HG03354 (cell line): ENCODE data around the gene MYBPH.

Experiments
- ATAC-seq: cut with Tn5 transposase; IDR thresholded peaks from one replicate; pipeline ENCODE4 v1.9.1; 2021; ENCODE audit warnings: mild to moderate bottlenecking; ENCODE audit not compliant: unreplicated experiment, poor library complexity, severe bottlenecking

MYBPH gene

GRCh38 chr1:203181586-203182386, 6.2 kb upstream of the MYBPH start:
- ATAC-seq, result no peak

DNA sequence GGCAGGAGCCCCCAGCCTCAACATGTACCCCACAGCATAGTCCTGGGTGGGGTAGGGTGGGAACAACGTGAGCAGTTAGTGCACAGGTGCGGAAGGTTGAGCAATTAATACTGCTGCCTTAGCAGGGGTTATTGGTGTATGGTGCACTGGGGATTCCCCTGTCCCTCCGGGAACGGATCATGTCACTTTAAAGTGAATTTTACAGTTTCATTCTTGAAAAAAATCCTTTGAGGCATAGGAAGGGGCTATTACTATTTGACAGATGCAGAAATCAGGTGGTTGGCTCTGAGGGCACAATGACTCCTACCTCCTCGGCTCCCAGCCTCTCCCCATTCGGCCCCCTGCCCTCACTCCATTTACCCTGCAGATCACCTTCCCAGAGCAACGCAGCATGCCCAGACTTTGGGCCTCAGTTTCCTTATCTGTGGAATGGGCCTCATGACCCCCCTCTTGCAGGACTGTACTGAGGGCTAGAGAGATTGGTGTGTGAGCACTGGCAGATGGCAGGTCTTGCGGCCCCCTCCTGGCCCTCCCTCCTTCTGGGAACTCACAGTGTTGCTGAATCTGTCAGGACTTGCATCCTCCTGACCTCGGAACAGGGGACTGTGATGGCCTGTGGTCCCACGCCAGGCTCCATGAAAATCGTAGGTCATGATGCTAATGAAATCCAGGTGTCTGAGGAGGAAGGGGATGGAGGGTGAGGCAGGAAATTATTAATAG, 5.1 kb upstream of the MYBPH start:
- no peak for ATAC-seq

GRCh38 chr1:203179667-203180005, 4.0 kb upstream of the MYBPH start:
- no peak for ATAC-seq

DNA sequence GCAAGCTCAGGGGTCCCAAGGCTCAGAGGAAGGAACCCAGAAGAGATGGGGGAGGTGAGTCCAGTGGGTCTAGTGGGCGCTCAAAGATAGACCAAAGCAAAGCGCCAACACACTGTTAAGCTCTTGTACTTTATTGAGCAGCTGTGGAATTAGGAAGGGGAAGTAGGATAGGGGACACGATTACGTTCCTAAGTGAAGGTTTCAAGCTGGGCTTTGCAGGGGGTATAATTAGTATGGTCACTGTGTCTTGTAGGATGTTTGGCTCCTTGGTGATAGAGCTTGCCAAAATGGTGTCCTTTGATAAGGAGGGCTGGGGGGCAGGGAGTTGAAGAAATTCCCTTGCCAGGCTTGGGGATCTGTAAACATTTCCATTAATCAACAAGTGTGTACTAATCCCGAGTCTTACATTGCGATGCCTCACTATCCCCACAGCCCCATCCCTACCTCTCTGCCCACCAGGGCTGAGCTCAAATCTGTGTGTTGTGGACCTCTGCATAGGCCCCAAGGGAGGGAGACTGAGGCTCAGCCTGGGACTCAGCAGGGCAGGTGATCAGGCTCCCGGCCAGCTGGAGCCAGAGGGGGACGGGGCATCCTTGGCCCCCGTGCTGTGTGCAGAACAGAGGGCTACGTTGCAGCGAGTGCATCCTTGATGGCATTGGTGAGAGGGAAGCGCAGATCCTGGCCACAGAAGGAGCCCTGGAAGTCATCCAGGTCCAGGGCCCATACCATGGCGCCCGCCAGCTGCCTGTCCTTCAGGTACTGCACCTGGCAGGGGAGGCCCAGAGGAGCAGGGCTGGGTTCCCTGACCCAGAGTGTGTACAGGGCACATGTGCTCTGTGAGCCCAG, 3.4 kb upstream of the MYBPH start:
- ATAC-seq, result no peak

DNA sequence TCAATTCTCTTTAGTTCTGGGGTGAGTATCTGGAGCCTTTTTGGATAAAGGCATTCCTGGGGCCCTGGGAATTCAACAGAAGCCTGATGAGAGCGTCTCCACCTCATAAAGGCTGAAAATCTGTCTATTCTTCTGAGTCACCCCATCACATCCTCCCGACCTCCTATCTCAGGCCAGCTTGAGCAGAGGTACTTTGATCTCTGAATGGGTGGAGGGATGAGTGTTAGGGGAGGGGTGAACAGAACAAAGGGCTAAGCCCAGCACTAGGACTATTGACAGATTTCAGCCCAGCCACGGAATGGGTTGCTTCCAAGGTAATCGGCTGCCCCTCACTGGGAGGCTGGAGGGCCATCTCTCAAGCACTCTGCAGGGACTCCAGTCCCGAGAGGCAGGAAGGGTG, 2.5 kb upstream of the MYBPH start:
- no peak for ATAC-seq

DNA sequence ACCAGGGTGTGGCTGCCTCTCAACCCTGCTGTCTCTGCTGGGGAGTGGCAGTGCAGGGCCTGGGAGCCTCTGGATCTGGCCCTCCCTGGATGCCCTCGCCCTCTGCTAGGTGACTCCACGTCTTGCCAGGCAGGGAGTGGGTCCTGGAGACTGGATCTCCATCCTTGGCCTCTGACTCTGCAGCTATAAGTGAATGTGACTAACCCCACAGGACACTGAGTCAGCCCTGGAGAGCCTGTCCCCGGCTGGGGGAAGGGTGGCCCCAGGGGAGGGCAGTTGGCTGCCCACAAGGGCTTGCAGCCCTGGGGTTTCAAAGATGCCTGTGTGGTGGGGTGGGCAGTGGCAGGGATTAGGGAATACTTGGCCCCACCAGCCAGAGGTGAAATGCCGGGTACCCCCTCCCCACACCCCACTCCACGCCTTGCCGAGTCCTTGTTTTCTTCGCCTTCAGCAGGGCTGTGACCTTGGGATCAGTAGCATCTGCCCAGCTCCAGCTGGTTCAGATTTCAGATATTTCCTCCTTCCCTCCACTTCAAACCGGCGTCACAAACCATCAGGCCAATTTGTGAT, 1.9 kb upstream of the MYBPH start:
- ATAC-seq, result no peak

- no peak for ATAC-seq
Observed at GRCh38 chr1:203177036-203177405, 1.4 kb upstream of the MYBPH start.

- no peak for ATAC-seq
Observed at GRCh38 chr1:203176273-203177035, 828 bp upstream of the MYBPH start.

- no peak for ATAC-seq
Observed at GRCh38 chr1:203175827-203176241, 208 bp upstream of the MYBPH start.

- ATAC-seq, result no peak
Observed at GRCh38 chr1:203174324-203174985, 1.2 kb downstream of the MYBPH start.

GRCh38 chr1:203173566-203173965, 2.1 kb downstream of the MYBPH start:
- peak; percentile 91 for ATAC-seq

DNA sequence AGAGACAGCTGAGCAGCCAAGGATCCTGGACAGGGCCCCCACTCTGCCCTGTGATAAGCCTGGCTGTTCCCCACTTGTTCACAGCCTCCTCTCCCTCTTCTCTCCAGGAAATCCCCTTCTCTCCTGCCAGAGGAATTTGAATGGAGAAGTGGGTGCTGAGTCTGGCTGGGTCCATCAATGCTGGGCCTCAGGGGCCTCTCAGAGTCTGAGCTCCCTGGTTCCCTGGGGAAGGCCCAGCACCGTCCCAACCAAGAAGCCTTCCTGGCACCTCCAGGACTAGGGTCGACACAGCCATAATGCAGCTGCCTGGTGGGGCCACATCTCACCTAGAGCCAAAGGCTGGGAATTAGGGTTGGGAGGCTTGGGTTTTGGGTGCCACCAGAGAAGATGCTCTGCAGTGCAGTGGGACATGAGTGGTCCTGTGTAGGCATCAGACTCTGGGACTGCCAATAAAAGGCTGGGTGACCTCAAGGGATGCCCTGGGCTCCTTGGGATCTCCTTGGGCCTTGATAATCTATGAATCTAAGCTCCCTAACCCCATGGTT, 2.5 kb downstream of the MYBPH start:
- ATAC-seq, result peak; percentile 27

DNA sequence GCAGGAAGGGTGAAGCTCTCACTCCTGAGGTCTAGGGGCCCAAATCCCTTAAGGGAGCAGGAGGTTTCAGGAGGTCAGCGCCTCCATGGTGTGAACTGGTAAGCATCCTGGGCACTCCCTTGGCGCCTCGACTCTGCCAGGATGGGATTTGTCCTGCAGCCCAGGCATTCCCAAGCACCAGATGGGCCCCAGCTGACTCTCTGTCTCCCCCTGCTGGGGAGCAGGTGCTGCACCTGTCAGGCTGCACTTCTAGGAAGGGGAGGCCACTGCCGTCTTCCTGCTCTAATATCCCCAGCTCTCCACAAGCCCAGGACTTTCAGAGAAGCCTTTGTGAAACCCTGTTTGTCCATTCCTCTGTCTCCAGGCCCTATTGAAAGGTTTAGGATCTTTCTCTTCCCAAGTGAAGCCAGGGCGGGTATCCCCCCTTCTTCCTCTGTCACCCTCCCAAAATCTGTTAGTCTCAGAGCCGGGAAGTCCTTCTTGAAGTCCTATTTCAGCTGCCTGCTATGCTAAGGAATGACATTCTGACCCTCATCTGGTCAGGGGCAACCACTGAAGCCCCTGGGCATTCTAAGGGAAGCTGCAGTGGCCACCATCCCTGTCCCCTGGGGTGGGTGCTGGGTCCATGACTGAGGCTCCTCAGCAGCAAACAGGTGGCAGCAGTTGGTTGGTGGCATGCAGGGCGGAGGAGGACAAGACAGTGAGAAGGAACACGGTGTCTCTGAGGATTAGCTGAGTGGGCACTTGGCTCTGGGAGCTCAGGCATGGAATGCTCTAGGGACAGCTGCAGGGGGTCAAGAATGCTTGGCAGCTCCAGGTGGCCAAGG, 3.2 kb downstream of the MYBPH start:
- no peak for ATAC-seq

GRCh38 chr1:203171341-203172183, 4.1 kb downstream of the MYBPH start:
- no peak for ATAC-seq

DNA sequence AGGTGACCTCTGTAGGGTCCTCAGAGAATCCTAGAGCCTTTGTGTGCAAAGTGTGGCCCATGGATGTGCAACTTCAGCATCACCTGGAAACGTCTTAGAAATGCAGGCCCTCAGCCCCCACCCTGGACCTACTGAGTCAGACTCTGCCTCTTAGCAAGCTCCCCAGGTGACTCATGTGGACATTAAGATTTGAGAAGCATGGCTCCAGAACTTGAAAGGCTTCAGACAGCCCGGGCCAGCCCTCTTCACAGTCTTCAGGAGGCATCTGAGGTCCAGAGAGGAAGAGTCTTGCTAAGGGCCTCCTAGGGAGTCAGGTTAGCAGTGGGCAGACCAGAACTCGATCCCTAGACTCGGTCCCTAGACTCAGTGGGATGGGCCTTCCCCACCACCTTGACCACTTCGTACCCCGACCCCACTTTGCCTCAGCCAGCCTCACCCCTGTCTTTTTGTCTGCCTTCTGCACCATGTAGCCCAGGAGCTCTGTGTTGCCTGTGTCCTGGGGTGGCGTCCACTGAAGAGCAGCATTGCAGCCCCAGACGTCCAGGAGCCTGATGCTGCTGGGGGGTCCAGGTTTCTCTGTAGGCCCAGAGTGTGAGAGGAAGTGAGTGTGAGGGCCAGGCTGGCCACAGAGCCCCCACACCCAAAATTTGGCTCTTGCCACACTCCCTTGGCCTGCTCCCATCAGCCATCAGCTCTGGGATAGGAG, 4.8 kb downstream of the MYBPH start:
- ATAC-seq, result no peak

DNA sequence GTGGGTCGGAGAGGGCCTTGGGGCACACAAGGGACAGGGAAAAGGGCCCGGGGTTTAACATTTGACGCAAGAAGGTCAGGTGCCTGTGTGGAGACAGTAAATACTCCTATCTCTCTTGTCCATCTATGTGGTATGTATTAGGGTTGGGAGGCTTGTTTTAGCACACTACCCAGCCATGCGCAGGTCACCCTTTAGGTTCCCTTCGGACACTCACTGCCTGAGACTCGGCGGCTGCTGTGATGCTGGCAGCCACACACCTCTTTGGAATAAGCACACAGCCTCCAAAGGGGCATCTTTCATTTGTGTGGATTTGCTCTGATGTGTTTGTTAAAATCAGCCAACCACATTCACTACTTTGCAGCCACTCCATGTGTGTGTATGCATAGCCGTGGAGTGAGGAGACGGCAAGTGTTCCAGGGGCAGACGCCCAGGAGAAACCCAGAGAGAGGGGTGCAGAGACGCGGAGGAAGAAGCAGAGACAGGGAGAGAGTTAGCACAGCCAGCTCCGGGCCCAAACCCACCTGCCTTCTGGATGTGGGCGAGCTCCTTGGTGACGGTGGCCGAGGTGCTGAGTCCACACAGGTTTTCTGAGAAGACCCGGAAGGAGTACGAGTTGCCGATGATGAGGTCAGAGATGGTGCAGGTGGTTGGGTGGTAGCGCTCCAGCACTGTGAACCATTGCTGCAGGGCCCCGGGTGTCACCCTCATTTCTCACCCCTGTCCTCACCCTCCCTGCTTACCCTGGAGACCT, 5.7 kb downstream of the MYBPH start:
- no peak for ATAC-seq
